OCI-LY1 (cell line): Measurements from ENCODE around the gene HYI.

ENCODE experiments used
- H2AFZ ChIP-seq: fragments of 200-600 bp; sonication (generic), shearing (Covaris generic); 2 replicates; pipeline ENCODE4 v1.6.0; 2014; ENCODE audit warnings: antibody characterized with exemption, mild to moderate bottlenecking, low read length
- H3F3A ChIP-seq: fragments of 200-600 bp; sonication (generic), shearing (Covaris generic); 2 replicates; pipeline ENCODE4 v1.6.0; 2014; ENCODE audit warnings: mild to moderate bottlenecking, antibody characterized with exemption, low read length, moderate library complexity; ENCODE audit not compliant: insufficient read depth
- H3K27ac ChIP-seq: fragments of 200-600 bp; sonication (generic); 2 replicates; pipeline ENCODE4 v1.5.1; 2014; ENCODE audit warnings: low read length, mixed run types, mild to moderate bottlenecking, low read depth; ENCODE audit not compliant: poor library complexity, severe bottlenecking
- H3K27me3 ChIP-seq: fragments of 200-600 bp; sonication (generic); 2 replicates; pipeline ENCODE4 v1.6.0; 2014; ENCODE audit warnings: antibody characterized with exemption, mild to moderate bottlenecking, low read length, moderate library complexity; ENCODE audit not compliant: insufficient read depth
- H3K36me3 ChIP-seq: fragments of 200-600 bp; sonication (generic); 2 replicates; pipeline ENCODE4 v1.6.1; 2014; ENCODE audit warnings: mild to moderate bottlenecking, antibody characterized with exemption, low read length, moderate library complexity, mixed read lengths; ENCODE audit not compliant: insufficient read depth
- H3K4me1 ChIP-seq: fragments of 200-600 bp; sonication (generic); 2 replicates; pipeline ENCODE4 v1.5.1; 2014; ENCODE audit warnings: mild to moderate bottlenecking, low read length, moderate library complexity; ENCODE audit not compliant: insufficient read depth, severe bottlenecking
- H3K4me2 ChIP-seq: fragments of 200-600 bp; sonication (generic), shearing (Covaris generic); 2 replicates; pipeline ENCODE4 v1.6.1; 2014; ENCODE audit warnings: low read length
- H3K4me3 ChIP-seq: fragments of 200-600 bp; sonication (generic); 2 replicates; pipeline ENCODE4 v1.5.1; 2014; ENCODE audit warnings: low read length, low read depth, mild to moderate bottlenecking, mixed read lengths; ENCODE audit not compliant: poor library complexity, severe bottlenecking
- H3K79me2 ChIP-seq: fragments of 200-600 bp; shearing (Covaris generic); 2 replicates; pipeline ENCODE4 v1.6.1; 2016; ENCODE audit warnings: mixed run types, low read length, mixed read lengths; ENCODE audit not compliant: insufficient read depth
- H3K9ac ChIP-seq: fragments of 200-600 bp; sonication (generic), shearing (Covaris generic); 2 replicates; pipeline ENCODE4 v1.6.1; 2014; ENCODE audit warnings: mild to moderate bottlenecking, low read length, mixed read lengths
- H3K9me2 ChIP-seq: fragments of 200-600 bp; sonication (generic), shearing (Covaris generic); 2 replicates; pipeline ENCODE4 v1.6.1; 2014; ENCODE audit warnings: low read depth, mild to moderate bottlenecking, low read length, mixed read lengths
- H3K9me3 ChIP-seq: fragments of 200-600 bp; shearing (Covaris generic); 2 replicates; pipeline ENCODE4 v1.6.1; 2014; ENCODE audit warnings: low read length, mixed read lengths
- H4K20me1 ChIP-seq: fragments of 200-600 bp; sonication (generic), shearing (Covaris generic); 2 replicates; pipeline ENCODE4 v1.6.0; 2016; ENCODE audit warnings: mild to moderate bottlenecking, low read length; ENCODE audit not compliant: insufficient read depth
- EZH2 ChIP-seq: fragments of 200-600 bp; sonication (generic), shearing (Covaris generic); IDR thresholded peaks from 2 replicates; pipeline ENCODE4 v1.8.0; 2017; ENCODE audit warnings: borderline replicate concordance, mixed run types, mild to moderate bottlenecking, antibody characterized with exemption, low read length, moderate library complexity, mixed read lengths
- TF ChIP-seq, protein P1 (sequence below): fragments of 200-600 bp; sonication (generic), shearing (Covaris generic); IDR thresholded peaks from 2 replicates; pipeline ENCODE4 v1.5.1; 2017; ENCODE audit warnings: mild to moderate bottlenecking, antibody characterized with exemption, low read length, moderate library complexity, mixed read lengths

Gene HYI

DNA sequence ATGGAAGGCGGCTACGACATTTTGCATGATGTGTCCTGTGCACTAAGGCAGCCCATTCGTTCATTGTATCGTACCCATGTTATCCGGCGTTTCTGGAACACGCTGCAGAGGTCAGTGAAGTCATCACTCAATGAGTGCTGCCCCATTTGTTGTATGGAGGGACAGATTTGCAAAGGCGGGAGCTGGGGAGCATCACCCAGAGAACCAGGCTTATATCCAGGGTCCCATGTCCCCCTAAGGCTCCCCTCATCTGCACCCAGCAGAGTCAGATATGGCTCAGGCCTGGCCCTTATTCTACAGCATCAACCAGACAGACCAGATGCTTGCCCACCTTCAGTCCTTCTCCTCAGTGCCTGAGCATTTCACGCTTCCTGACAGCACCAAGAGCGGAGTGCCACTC, 32.9 kb downstream of the HYI start:
- Histone ChIP-seq H3K36me3 (peaks cover 76% of the 10 kb centered on the region), H3K9me2 (no peaks in the 10 kb centered on the region), H3K79me2 (no peaks in the 10 kb centered on the region), H3F3A (no peaks in the 10 kb centered on the region), H3K4me3 (no peak overlapping the region), H3K27me3 (no peaks in the 10 kb centered on the region), H3K9me3 (no peaks in the 10 kb centered on the region), H3K4me2 (no peak overlapping the region), H3K9ac (no peak overlapping the region), H3K27ac (no peak overlapping the region), H3K4me1 (no peaks in the 10 kb centered on the region), H2AFZ (no peak overlapping the region), H4K20me1 (no peaks in the 10 kb centered on the region)
- TF ChIP-seq, protein P1, sequence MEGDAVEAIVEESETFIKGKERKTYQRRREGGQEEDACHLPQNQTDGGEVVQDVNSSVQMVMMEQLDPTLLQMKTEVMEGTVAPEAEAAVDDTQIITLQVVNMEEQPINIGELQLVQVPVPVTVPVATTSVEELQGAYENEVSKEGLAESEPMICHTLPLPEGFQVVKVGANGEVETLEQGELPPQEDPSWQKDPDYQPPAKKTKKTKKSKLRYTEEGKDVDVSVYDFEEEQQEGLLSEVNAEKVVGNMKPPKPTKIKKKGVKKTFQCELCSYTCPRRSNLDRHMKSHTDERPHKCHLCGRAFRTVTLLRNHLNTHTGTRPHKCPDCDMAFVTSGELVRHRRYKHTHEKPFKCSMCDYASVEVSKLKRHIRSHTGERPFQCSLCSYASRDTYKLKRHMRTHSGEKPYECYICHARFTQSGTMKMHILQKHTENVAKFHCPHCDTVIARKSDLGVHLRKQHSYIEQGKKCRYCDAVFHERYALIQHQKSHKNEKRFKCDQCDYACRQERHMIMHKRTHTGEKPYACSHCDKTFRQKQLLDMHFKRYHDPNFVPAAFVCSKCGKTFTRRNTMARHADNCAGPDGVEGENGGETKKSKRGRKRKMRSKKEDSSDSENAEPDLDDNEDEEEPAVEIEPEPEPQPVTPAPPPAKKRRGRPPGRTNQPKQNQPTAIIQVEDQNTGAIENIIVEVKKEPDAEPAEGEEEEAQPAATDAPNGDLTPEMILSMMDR = no peak
- no peak for TF ChIP-seq EZH2

DNA sequence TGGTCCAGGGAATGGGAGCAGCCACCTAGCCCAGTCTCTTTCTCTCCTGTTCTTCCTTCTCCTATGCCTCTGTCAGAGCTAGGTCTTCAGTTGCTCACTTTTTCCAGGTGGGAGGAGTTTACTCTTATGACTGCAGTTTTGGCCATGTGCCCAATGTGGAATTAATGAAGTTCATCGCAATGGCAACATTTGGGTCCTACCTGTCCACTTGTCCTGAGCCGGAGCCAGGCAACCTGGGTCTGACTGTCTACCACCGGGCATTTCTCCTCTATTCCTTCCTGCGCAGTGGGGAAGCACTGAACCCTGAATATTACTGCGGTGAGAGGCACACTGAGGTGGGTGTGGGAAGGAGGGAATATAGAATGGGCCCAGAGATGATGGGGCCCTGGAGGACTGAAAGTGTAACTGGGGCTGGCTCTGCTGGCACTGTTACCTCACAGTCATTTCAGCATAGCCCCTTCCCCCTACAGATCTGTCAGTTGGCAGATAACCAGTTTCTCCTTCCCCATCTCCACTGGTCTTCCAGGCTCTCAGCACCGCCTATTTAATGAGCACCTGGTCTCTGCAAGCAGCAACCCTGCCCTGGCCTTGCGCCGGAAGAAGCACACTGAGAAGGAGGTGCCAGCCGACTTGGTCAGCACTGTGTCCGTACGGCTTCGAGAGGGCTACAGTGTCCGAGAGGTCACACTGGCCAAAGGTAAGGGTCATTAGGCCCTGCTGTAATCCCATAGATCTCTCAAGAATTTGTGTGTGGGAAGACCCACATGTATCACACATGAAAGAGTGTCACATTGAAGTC, 33.9 kb downstream of the HYI start:
- Histone ChIP-seq H3K9me3 (no peaks in the 10 kb centered on the region), H3F3A (no peaks in the 10 kb centered on the region)

DNA sequence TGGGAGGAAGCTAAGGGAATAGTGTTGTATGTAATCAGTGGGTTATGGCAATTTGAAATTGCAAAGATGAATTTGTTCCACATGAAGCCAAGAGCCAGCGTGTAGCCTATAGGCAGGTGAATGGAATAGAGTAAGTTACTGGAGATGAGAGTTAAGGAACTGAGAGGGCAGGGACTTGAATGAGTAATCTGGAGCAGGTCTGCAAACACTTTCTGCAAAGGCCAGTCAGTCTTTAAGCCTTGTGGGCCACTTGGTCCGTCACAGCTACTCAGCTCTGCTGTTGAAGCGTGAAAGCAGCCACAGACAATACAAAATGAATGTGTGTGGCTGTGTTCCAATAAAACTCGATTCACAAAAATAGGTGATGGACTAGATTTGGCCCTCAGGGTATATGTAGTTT, 34.9 kb downstream of the HYI start:
- Histone ChIP-seq H3K36me3 (peaks cover 59% of the 10 kb centered on the region), H2AFZ (no peak overlapping the region)
- no peak for TF ChIP-seq EZH2
- TF ChIP-seq, protein P1 = no peak

More for the DNA sequence above, 33.9 kb downstream of the HYI start:
- Histone ChIP-seq H3K9me2 (no peaks in the 10 kb centered on the region), H3K4me3 (no peak overlapping the region), H3K4me1 (no peaks in the 10 kb centered on the region), H2AFZ (no peak overlapping the region), H3K27me3 (no peaks in the 10 kb centered on the region), H3K9ac (no peak overlapping the region), H3K79me2 (no peaks in the 10 kb centered on the region), H3K4me2 (no peak overlapping the region), H3K27ac (no peak overlapping the region), H3K36me3 (peaks cover 66% of the 10 kb centered on the region), H4K20me1 (no peaks in the 10 kb centered on the region)
- TF ChIP-seq, protein P1 = no peak
- no peak for TF ChIP-seq EZH2

More for the DNA sequence above, 34.9 kb downstream of the HYI start:
- Histone ChIP-seq H3K27ac (no peak overlapping the region), H3K4me2 (no peak overlapping the region), H3K9me3 (no peaks in the 10 kb centered on the region), H3K4me1 (no peaks in the 10 kb centered on the region), H3K79me2 (no peaks in the 10 kb centered on the region), H3K4me3 (no peak overlapping the region), H3K9ac (no peak overlapping the region), H3K27me3 (no peaks in the 10 kb centered on the region), H4K20me1 (no peaks in the 10 kb centered on the region), H3K9me2 (no peaks in the 10 kb centered on the region), H3F3A (no peaks in the 10 kb centered on the region)
